ENCODE measurements around the gene CYTH1. TPM values are rescaled to one million over a fixed set of nuclear protein-coding genes. Genes with fewer than 3 reads are reported as not detected.
"Not testable (repeated sequence)": the region's sequence is repeated elsewhere in the genome, so short reads cannot be mapped to it uniquely, and the experiment has no call there.

The CYTH1 gene
- total and polyA plus RNA-seq, 8 donors: 18.3 to 34.4 (median 23.5) TPM

DNA sequence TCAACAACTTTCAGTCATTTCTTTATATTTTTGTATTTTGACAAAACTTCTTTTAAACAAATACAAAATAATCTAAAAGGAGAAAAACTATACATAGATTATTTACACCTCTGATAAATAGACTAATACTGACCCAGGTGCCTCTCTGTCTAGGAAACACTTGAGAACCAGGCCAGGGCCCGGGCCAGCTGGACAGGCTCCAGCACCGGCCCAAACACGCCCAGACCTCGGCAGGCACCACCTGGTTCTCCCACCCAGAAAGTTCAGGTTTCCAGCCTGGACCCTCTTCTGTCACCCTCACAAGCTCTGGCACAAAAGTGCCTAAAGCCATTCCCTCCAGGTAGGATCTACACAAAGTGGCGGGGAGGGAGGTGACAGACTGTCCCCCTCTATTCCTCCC is 107.9 kb downstream of the CYTH1 start:
- no peak overlapping the region for H3K27ac ChIP-seq
- peaks cover 0 to 38% (median 12%) of the 10 kb centered on the region in 3 donors for H3K36me3 ChIP-seq
- ATAC-seq (peak in 2 of 4 donors; percentile 39 to 44), DNase-seq (peak in 2 of 6 donors; percentile 41), FAIRE-seq (no peak)
- no peaks in the 10 kb centered on the region for H3K4me1 ChIP-seq
- no peak overlapping the region for H3K4me3 ChIP-seq
- no peaks in the 10 kb centered on the region for H3K27me3 ChIP-seq
- 36 to 48% methylated on average over 5 of the region's 5 CpGs for WGBS, 2 donors
- TF ChIP-seq, protein P1, sequence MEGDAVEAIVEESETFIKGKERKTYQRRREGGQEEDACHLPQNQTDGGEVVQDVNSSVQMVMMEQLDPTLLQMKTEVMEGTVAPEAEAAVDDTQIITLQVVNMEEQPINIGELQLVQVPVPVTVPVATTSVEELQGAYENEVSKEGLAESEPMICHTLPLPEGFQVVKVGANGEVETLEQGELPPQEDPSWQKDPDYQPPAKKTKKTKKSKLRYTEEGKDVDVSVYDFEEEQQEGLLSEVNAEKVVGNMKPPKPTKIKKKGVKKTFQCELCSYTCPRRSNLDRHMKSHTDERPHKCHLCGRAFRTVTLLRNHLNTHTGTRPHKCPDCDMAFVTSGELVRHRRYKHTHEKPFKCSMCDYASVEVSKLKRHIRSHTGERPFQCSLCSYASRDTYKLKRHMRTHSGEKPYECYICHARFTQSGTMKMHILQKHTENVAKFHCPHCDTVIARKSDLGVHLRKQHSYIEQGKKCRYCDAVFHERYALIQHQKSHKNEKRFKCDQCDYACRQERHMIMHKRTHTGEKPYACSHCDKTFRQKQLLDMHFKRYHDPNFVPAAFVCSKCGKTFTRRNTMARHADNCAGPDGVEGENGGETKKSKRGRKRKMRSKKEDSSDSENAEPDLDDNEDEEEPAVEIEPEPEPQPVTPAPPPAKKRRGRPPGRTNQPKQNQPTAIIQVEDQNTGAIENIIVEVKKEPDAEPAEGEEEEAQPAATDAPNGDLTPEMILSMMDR (IDR thresholded peaks at IDR 0.05): no peak
- no peaks in the 10 kb centered on the region for H3K9me3 ChIP-seq
- intact Hi-C loops (cut with DNase I): no loop called here

DNA sequence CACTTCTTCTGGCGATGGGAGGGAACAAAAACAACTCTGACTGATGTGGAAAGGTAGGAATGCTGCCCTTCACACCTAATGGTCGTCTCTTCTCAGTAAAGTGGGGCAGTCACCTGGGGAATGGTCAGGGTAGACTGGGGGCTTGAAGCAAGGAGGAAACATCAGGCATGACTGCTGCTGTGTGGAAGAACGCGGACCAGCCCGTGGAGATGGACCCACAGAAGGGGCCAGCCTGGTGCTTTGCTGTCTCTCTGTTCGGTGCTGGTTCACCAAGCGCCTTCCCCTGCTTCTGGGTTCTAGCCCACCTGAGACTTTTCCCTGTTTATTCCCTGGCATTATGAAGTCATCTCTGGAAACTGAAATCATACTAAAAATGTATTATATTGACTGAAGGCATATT is 108.7 kb downstream of the CYTH1 start:
- ATAC-seq: no peak
- H3K27ac ChIP-seq: no peak overlapping the region
- H3K4me3 ChIP-seq: no peak overlapping the region
- H3K36me3 ChIP-seq: peaks cover 0 to 30% (median 12%) of the 10 kb centered on the region in 3 donors
- peak in 1 of 6 donors; percentile 31 for DNase-seq
- no peaks in the 10 kb centered on the region for H3K4me1 ChIP-seq
- H3K27me3 ChIP-seq: no peaks in the 10 kb centered on the region
- no peak for FAIRE-seq
- whole genome bisulfite sequencing, 2 donors: 90 to 95% methylated on average over 7 of the region's 7 CpGs
- H3K9me3 ChIP-seq: no peaks in the 10 kb centered on the region
- TF ChIP-seq, protein P1 (IDR thresholded peaks at IDR 0.05): no peak
- intact Hi-C loops (cut with DNase I): no loop called here

DNA sequence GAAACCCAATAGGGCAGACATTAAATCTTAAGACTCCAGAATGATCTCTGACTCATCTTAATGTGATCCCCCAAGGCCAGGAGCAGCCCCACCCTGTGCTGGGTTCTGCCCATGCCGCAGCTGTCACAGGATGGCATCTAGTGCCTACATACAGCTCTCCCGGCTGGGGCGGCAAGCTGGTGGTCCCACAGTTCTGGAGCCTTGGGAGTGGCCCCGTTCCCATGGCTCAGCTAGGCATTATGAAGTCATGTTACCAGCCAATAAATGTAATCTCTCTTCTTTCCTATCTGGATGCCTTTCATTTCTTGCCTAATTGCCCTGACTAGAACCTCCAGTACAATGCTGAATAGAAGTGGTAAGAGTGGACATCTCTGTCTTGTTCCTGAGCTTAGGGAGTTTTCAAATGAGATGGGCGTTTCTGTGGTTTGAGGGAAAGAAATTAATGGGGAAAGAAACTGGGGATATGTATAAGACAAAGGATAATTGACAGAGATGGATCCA is 109.2 kb downstream of the CYTH1 start:
- Histone ChIP-seq H3K27me3 (no peaks in the 10 kb centered on the region), H3K4me1 (no peaks in the 10 kb centered on the region), H3K27ac (no peak overlapping the region), H3K9me3 (no peaks in the 10 kb centered on the region), H3K36me3 (peaks cover 0 to 29% (median 12%) of the 10 kb centered on the region in 3 donors), H3K4me3 (no peak overlapping the region)
- ATAC-seq (no peak), FAIRE-seq (no peak), DNase-seq (peak in 1 of 6 donors; percentile 47)
- TF ChIP-seq, protein P1 (IDR thresholded peaks at IDR 0.05): no peak
- intact Hi-C loops (cut with DNase I): no loop called here
- WGBS, 2 donors: 94 to 95% methylated on average over 5 of the region's 5 CpGs

DNA sequence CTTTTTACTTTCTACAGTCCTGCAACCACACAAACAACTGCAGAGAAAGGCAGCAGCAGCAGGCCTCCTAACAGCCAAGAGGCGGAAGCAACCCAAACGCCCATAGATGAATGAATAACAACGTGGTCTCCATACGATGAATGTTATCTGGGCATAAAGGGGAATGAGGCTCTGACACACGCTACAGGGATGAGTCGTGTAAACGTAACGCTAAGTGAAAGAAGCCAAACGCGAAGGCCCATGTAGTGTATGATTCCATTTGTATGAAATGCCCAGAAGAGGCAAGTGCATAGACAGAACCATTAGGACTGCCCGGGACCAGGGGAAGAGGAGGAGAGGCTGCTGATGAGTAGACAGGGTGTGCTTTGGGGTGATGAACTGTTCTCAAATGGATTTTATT is 110.1 kb downstream of the CYTH1 start:
- TF ChIP-seq, protein P1 (IDR thresholded peaks at IDR 0.05): no peak

DNA sequence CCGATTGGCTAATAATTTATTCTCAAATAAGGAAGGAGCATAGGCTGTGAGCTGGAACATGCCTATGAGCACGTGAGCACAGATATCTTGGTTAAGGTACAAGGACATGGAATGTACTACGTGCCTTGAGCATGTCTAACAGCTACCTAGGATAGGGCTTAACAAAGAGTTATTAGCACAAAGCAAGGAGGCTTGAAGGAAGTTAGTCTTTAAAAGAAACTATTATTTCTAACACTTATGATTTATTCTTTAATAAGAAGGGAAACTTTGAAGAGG is 110.4 kb downstream of the CYTH1 start:
- H3K36me3 ChIP-seq: peaks cover 0 to 20% (median 8%) of the 10 kb centered on the region in 3 donors
- H3K4me1 ChIP-seq; FAIRE-seq; intact Hi-C loops (cut with DNase I); H3K27ac ChIP-seq; H3K27me3 ChIP-seq; H3K9me3 ChIP-seq; DNase-seq; ATAC-seq; H3K4me3 ChIP-seq: not testable (repeated sequence)
- 41 to 49% methylated on average over 3 of the region's 3 CpGs for WGBS, 2 donors

More for the DNA sequence above, 110.1 kb downstream of the CYTH1 start:
- H3K9me3 ChIP-seq: no peaks in the 10 kb centered on the region
- DNase-seq: peak in 1 of 6 donors; percentile 11
- H3K4me3 ChIP-seq: no peak overlapping the region
- FAIRE-seq: no peak
- no peak overlapping the region for H3K27ac ChIP-seq
- ATAC-seq: no peak
- intact Hi-C loops (cut with DNase I): no loop called here
- H3K27me3 ChIP-seq: no peaks in the 10 kb centered on the region
- no peaks in the 10 kb centered on the region for H3K4me1 ChIP-seq
- H3K36me3 ChIP-seq: peaks cover 0 to 23% (median 11%) of the 10 kb centered on the region in 3 donors
- 87 to 89% methylated on average over 11 of the region's 11 CpGs for WGBS, 2 donors

All from pancreas (tissue), 10 donors.